Heart right ventricle (tissue), 16 donors: Measurements from ENCODE around the gene PSMD2. TPM values are rescaled to one million over a fixed set of nuclear protein-coding genes. Genes with fewer than 3 reads are reported as not detected.

ENCODE experiments used
- ATAC-seq, 8 donors: fragments of 200-7000 bp; cut with Tn5 transposase; one replicate each; pipeline ENCODE4 v1.9.1; 2020; ENCODE audit warnings: mild to moderate bottlenecking in 8 of 8, moderate library complexity in 8 of 8, moderate number of reproducible peaks in 1 of 8
- DNase-seq, 2 donors: peaks; one replicate each; pipeline ENCODE4 v3.0.0-alpha.2; 2020
- H3K27ac ChIP-seq, 10 donors: fragments of 200-600 bp; sonication (generic) in 2 of 10; one replicate each; pipeline versions ENCODE4 v1.5.0 to v1.8.0; 2020 to 2022; ENCODE audit warnings: mild to moderate bottlenecking in 3 of 10
- H3K27me3 ChIP-seq, 7 donors: fragments of 200-600 bp; one replicate each; pipeline ENCODE4 v1.8.0; 2021 to 2022; ENCODE audit warnings: mild to moderate bottlenecking in 2 of 7
- H3K36me3 ChIP-seq, 9 donors: fragments of 200-600 bp; sonication (generic) in 1 of 9; one replicate each; pipeline versions ENCODE4 v1.5.0 to v1.8.0; 2020 to 2022; ENCODE audit warnings: mild to moderate bottlenecking in 2 of 9
- H3K4me1 ChIP-seq, 9 donors: fragments of 200-600 bp; sonication (generic) in 1 of 9; one replicate each; pipeline versions ENCODE4 v1.5.0 to v1.8.0; 2020 to 2022; ENCODE audit warnings: mild to moderate bottlenecking in 4 of 9
- H3K4me3 ChIP-seq, 10 donors: fragments of 200-600 bp; sonication (generic) in 2 of 10; one replicate each; pipeline versions ENCODE4 v1.5.0 to v1.8.0; 2020 to 2022; ENCODE audit warnings: mild to moderate bottlenecking in 7 of 10, moderate library complexity in 2 of 10
- H3K9me3 ChIP-seq, 11 donors: fragments of 200-600 bp in 10 of 11; sonication (generic) in 2 of 11; one replicate each; pipeline versions ENCODE4 v1.5.0 to v1.8.0; 2013 to 2022; ENCODE audit warnings: mild to moderate bottlenecking in 2 of 11, control low read depth in 1 of 11, moderate library complexity in 1 of 11
- CTCF ChIP-seq, 9 donors: fragments of 200-600 bp; sonication (generic) in 2 of 9; IDR thresholded peaks; one replicate each; pipeline versions ENCODE4 v1.5.0 to v1.8.0; 2021 to 2022; ENCODE audit warnings: antibody characterized with exemption in 9 of 9, mild to moderate bottlenecking in 5 of 9, moderate library complexity in 1 of 9
- WGBS, 2 donors: extraction: QIAGEN DNeasy Blood & Tissue Kit; methylation state at CpG; one replicate each; pipeline ENCODE4 v1.1.7; 2013; ENCODE audit warnings: inconsistent platforms in 1 of 2; 5-methylcytosine and 5-hydroxymethylcytosine counted together
- intact Hi-C, 10 donors: fragments of 100-400 bp; cut with DNase I; formaldehyde crosslinking; loops; one replicate each; pipeline versions ENCODE4 v1.11.1 to v1.14.2; 2022
- polyA plus RNA-seq, 2 donors: library from polyadenylated mRNA; stranded (reverse); fragments of 200-250 nt; gene quantifications; one replicate each; pipeline ENCODE4 v1.2.3, GENCODE V29; 2013
- total RNA-seq, 10 donors: library from RNA; stranded (reverse); fragmentation: NEBNext Ultra II Directional in 3 of 10; extraction: Animal tissue kit (Norgen Biotek cat#: 25700) in 3 of 10; gene quantifications; one replicate each; pipeline versions ENCODE4 v1.2.1 to v1.2.4, GENCODE V29; 2021 to 2023
- donor health status: Arrhythmogenic right ventricular cardiomyopathy.
- donor health status: ischemic (EF 13 %, LVEDD 7.1; RV severe dilation, severe dysfunction).
- donor health status: healthy with polysubstance abuse.
- donor health status: DM: no; HTN: yes; CAD: no.
- donor health status: DM: no; HTN: no; CAD: no.
- donor health status: ischemic (EF 25% LVEDD 6.9; RV normal size, moderate dysfunction).
- donor health status: ischemic (EF 25% LVEDD 5.7; RV mildly dilated, moderate dysfunction).
- donor health status: healthy.
- donor health status: DM: yes; HTN: yes; CAD: no.
- donor health status: Ischemic cardiomyopathy.
- donor health status: ischemic (EF 35%, LVEDD 5.7; RV mildly dilated, moderate dysfunction).
- donor health status: nonischemic (EF 11% LVEDD 7.7; RV severe dilation, severe dysfunction).
- donor health status: DM: yes; HTN: yes; CAD: no.
- donor health status: PGD.
- donor health status: ischemic (EF 29% LVEDD 5.4; RV normal size, mild dysfunction).
- donor health status: nonischemic (EF 23%, LVEDD 6.1; RV moderate dilation, normal function).

The PSMD2 gene
- total and polyA plus RNA-seq, 12 donors, result 49.0 to 288 (median 231) TPM

GRCh38 chr3:184327171-184327570, 28.1 kb downstream of the PSMD2 start:
- ATAC-seq (no peak), DNase-seq (no peak)
- WGBS, 2 donors, result 95% methylated on average over 21 of the region's 21 CpGs
- Histone ChIP-seq H3K27me3 (no peaks in the 10 kb centered on the region), H3K9me3 (no peaks in the 10 kb centered on the region), H3K27ac (no peak overlapping the region), H3K36me3 (peaks cover 26 to 100% (median 99%) of the 10 kb centered on the region in 9 donors), H3K4me1 (peaks cover 0 to 25% (median 12%) of the 10 kb centered on the region in 9 donors), H3K4me3 (no peak overlapping the region)
- intact Hi-C loops, result no loop called here
- TF ChIP-seq CTCF (IDR thresholded peaks at IDR 0.05), result no peak

GRCh38 chr3:184328516-184328915, 29.5 kb downstream of the PSMD2 start:
- no peak overlapping the region for H3K4me3 ChIP-seq
- WGBS, 2 donors, result 41 to 52% methylated on average over 3 of the region's 3 CpGs
- DNase-seq (no peak), ATAC-seq (no peak)
- TF ChIP-seq CTCF (IDR thresholded peaks at IDR 0.05), result no peak
- H3K27ac ChIP-seq, result no peak overlapping the region
- peaks cover 26 to 100% (median 97%) of the 10 kb centered on the region in 9 donors for H3K36me3 ChIP-seq
- peaks cover 0 to 21% (median 8%) of the 10 kb centered on the region in 9 donors for H3K4me1 ChIP-seq
- H3K27me3 ChIP-seq, result no peaks in the 10 kb centered on the region
- no peaks in the 10 kb centered on the region for H3K9me3 ChIP-seq
- intact Hi-C loops, result no loop called here

GRCh38 chr3:184332370-184333090, 33.5 kb downstream of the PSMD2 start:
- TF ChIP-seq CTCF (IDR thresholded peaks at IDR 0.05), result no peak
- Histone ChIP-seq H3K36me3 (peaks cover 3 to 80% (median 68%) of the 10 kb centered on the region in 9 donors), H3K27me3 (no peaks in the 10 kb centered on the region), H3K4me3 (no peak overlapping the region), H3K27ac (peak overlapping the region in 7 of 10 donors; percentile 11 to 54 (median 38)), H3K9me3 (no peaks in the 10 kb centered on the region), H3K4me1 (peaks cover 3 to 40% (median 26%) of the 10 kb centered on the region in 9 donors)
- ATAC-seq, result no peak
- DNase-seq, result no peak
- 68 to 70% methylated on average over 10 of the region's 10 CpGs for WGBS, 2 donors
- intact Hi-C loops, result loop anchor here in 1 of 10 donors (10.0 kb wide), 1 partner anchor 148 kb away; the partner anchor contains the start of gene ABCF3

- intact Hi-C loops, result loop anchor here in 1 of 10 donors (10.0 kb wide), 1 partner anchor 148 kb away; the partner anchor contains the start of gene ABCF3
- DNase-seq, result no peak
Observed at GRCh38 chr3:184333190-184333589, 34.1 kb downstream of the PSMD2 start.

More at GRCh38 chr3:184333190-184333589, 34.1 kb downstream of the PSMD2 start:
- ATAC-seq, result no peak
- peak overlapping the region in 5 of 10 donors; percentile 11 to 51 (median 38) for H3K27ac ChIP-seq
- no peak for TF ChIP-seq CTCF (IDR thresholded peaks at IDR 0.05)
- H3K9me3 ChIP-seq, result no peaks in the 10 kb centered on the region
- WGBS, 2 donors, result 81% methylated on average over 6 of the region's 6 CpGs
- H3K27me3 ChIP-seq, result no peaks in the 10 kb centered on the region
- H3K36me3 ChIP-seq, result peaks cover 0 to 73% (median 61%) of the 10 kb centered on the region in 9 donors
- H3K4me3 ChIP-seq, result no peak overlapping the region
- H3K4me1 ChIP-seq, result peaks cover 10 to 47% (median 32%) of the 10 kb centered on the region in 9 donors
